ENCODE measurements around the gene CPZ.

DNA sequence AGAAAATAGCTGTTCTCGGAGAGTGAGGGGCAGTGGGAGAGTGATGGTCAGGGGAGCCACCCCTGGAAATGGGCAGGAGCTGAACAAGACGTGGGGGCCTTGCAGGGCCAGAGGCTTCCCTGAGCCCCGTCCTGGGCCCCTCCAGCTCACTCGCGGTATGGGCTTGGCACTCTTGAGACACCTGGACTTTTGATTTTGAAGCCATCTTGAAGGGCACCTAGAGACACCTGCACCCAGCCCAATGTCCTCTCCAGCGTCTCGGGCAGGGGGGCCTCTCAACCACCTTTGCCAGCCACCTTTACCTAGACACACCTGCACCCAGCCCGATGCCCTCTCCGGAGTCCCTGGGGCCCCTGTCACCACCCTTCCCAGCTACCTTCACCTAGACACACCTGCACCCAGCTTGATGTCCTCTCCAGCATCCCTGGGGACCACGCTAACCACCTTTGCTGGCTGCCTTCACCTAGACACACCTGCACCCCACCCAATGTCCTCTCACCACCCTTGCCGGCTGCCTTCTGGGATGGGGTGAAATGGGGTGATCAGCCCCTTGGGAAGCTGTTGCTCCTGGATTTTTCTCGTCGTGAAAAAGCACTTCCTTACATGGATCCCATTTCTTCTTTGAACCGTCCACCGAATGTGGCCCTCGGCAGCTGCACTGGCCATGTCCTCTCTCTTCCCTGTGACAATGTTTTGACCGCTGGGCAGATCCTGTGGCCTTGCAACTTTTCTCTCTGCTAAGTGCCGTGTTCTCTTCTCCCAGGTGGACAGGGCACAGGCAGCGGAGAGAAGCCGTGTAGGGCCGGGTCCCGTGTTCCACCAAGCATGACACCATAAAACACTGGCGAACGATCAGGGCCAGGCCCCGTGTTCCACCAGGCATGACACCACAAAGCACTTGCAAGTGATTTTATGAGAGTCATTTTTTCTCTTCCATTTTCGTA lies 47.5 kb downstream of the CPZ start:
- TF ChIP-seq, protein P1, sequence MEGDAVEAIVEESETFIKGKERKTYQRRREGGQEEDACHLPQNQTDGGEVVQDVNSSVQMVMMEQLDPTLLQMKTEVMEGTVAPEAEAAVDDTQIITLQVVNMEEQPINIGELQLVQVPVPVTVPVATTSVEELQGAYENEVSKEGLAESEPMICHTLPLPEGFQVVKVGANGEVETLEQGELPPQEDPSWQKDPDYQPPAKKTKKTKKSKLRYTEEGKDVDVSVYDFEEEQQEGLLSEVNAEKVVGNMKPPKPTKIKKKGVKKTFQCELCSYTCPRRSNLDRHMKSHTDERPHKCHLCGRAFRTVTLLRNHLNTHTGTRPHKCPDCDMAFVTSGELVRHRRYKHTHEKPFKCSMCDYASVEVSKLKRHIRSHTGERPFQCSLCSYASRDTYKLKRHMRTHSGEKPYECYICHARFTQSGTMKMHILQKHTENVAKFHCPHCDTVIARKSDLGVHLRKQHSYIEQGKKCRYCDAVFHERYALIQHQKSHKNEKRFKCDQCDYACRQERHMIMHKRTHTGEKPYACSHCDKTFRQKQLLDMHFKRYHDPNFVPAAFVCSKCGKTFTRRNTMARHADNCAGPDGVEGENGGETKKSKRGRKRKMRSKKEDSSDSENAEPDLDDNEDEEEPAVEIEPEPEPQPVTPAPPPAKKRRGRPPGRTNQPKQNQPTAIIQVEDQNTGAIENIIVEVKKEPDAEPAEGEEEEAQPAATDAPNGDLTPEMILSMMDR (conservative IDR thresholded peaks at IDR 0.05; ENCODE audit: low read depth, low read length): no peak
- TF ChIP-seq RAD21 (IDR thresholded peaks at IDR 0.05; ENCODE audit: low read length) (no peak), CEBPB (IDR thresholded peaks at IDR 0.05; ENCODE audit: low read depth, low read length) (no peak), SMC3 (IDR thresholded peaks at IDR 0.05; ENCODE audit: low read depth, low read length) (no peak), POLR2A (IDR thresholded peaks at IDR 0.05; ENCODE audit: low read depth, low read length) (no peak), RFX5 (IDR thresholded peaks at IDR 0.05; ENCODE audit: low read depth, low read length) (no peak), CHD1 (IDR thresholded peaks at IDR 0.05; ENCODE audit: low read depth, low read length) (no peak), BHLHE40 (IDR thresholded peaks at IDR 0.05; ENCODE audit: low read depth, low read length) (no peak), FOS (IDR thresholded peaks at IDR 0.05; ENCODE audit: low read depth, low read length) (no peak), MAZ (IDR thresholded peaks at IDR 0.05; ENCODE audit: borderline replicate concordance, low read depth, low read length) (no peak), MXI1 (IDR thresholded peaks at IDR 0.05; ENCODE audit: borderline replicate concordance, low read depth, low read length) (no peak)
- TF ChIP-seq, protein P2, sequence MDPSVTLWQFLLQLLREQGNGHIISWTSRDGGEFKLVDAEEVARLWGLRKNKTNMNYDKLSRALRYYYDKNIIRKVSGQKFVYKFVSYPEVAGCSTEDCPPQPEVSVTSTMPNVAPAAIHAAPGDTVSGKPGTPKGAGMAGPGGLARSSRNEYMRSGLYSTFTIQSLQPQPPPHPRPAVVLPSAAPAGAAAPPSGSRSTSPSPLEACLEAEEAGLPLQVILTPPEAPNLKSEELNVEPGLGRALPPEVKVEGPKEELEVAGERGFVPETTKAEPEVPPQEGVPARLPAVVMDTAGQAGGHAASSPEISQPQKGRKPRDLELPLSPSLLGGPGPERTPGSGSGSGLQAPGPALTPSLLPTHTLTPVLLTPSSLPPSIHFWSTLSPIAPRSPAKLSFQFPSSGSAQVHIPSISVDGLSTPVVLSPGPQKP (IDR thresholded peaks at IDR 0.05; ENCODE audit: borderline replicate concordance, low read depth, low read length): no peak
- TF ChIP-seq, protein P3, sequence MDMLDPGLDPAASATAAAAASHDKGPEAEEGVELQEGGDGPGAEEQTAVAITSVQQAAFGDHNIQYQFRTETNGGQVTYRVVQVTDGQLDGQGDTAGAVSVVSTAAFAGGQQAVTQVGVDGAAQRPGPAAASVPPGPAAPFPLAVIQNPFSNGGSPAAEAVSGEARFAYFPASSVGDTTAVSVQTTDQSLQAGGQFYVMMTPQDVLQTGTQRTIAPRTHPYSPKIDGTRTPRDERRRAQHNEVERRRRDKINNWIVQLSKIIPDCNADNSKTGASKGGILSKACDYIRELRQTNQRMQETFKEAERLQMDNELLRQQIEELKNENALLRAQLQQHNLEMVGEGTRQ (IDR thresholded peaks at IDR 0.05; ENCODE audit: low read depth, low read length): no peak
